IMR-90 (cell line): ENCODE measurements around the gene CREG2. TPM values are rescaled to one million over a fixed set of nuclear protein-coding genes. Genes with fewer than 3 reads are reported as not detected.
A peak's percentile ranks its signal among the peaks of the same experiment; 100 is the strongest.

Experiments used
- ATAC-seq: fragments of 200-7000 bp; cut with Tn5 transposase; 2 replicates; pipeline ENCODE4 v1.9.1; 2020; ENCODE audit warnings: low read depth, mild to moderate bottlenecking, moderate library complexity
- BruUV-seq: library from RNA; stranded (reverse); fragments of 400-500 nt; replicated peaks from 2 replicates; lab custom pipeline; 2021; lab: Mats Ljungman, UMichigan
- CTCF ChIA-PET: fragments of 300-600 bp; formaldehyde crosslinking; extraction: SDS; loops from one replicate; lab custom pipeline; 2021; ENCODE audit warnings: antibody characterized with exemption; lab: Yijun Ruan, JAX
- POLR2A ChIA-PET: fragments of 300-600 bp; sonication (Branson Sonifier 250); formaldehyde crosslinking; loops from one replicate; lab custom pipeline; 2022; ENCODE audit warnings: antibody characterized with exemption; ENCODE audit not compliant: unreplicated experiment; lab: Charles Lee
- DNase-seq: peaks from one replicate; pipeline ENCODE4 v3.0.0; 2013
- H2AFZ ChIP-seq: replicated peaks from 2 replicates; pipeline ENCODE3; 2013; ENCODE audit warnings: low read length, mild to moderate bottlenecking; ENCODE audit not compliant: poor library complexity
- H2AK5ac ChIP-seq: 2 replicates; pipeline ENCODE4 v1.6.1; 2013; ENCODE audit warnings: low read depth, low read length, inconsistent platforms
- H2AK9ac ChIP-seq: replicated peaks from 2 replicates; pipeline ENCODE3; 2013; ENCODE audit warnings: mild to moderate bottlenecking, low read depth, low read length, moderate library complexity; ENCODE audit not compliant: poor library complexity
- H2BK120ac ChIP-seq: 2 replicates; pipeline ENCODE4 v1.6.1; 2013; ENCODE audit warnings: low read depth, low read length, inconsistent platforms
- H2BK15ac ChIP-seq: 3 replicates; pipeline ENCODE4 v1.6.1; 2013; ENCODE audit warnings: low read depth, low read length, inconsistent platforms
- H2BK20ac ChIP-seq: 2 replicates; pipeline ENCODE4 v1.6.1; 2013; ENCODE audit warnings: low read depth, mild to moderate bottlenecking, inconsistent platforms, low read length, moderate library complexity
- H2BK5ac ChIP-seq: 2 replicates; pipeline ENCODE4 v1.6.1; 2013; ENCODE audit warnings: mild to moderate bottlenecking, low read depth, low read length, inconsistent platforms; ENCODE audit not compliant: poor library complexity, severe bottlenecking
- H3K14ac ChIP-seq: replicated peaks from 2 replicates; pipeline ENCODE4 v1.6.1; 2013; ENCODE audit warnings: low read depth, low read length, inconsistent platforms
- H3K18ac ChIP-seq: 2 replicates; pipeline ENCODE4 v1.6.1; 2013; ENCODE audit warnings: low read depth, low read length, control low read depth
- H3K23ac ChIP-seq: 2 replicates; pipeline ENCODE4 v1.6.1; 2013; ENCODE audit warnings: low read depth, low read length, inconsistent platforms
- H3K27ac ChIP-seq: 2 replicates; pipeline ENCODE4 v1.5.1; 2013; ENCODE audit warnings: mild to moderate bottlenecking, control low read depth, low read length; ENCODE audit not compliant: insufficient read depth
- H3K27me3 ChIP-seq: 2 replicates; pipeline ENCODE4 v1.6.1; 2013; ENCODE audit warnings: low read length; ENCODE audit not compliant: control insufficient read depth, insufficient read depth
- H3K36me3 ChIP-seq: 2 replicates; pipeline ENCODE4 v1.6.1; 2013; ENCODE audit warnings: low read length, mixed read lengths; ENCODE audit not compliant: control insufficient read depth, insufficient read depth
- H3K4ac ChIP-seq: 2 replicates; pipeline ENCODE4 v1.6.1; 2013; ENCODE audit warnings: low read depth, low read length, inconsistent platforms
- H3K4me1 ChIP-seq: 2 replicates; pipeline ENCODE4 v1.6.1; 2013; ENCODE audit warnings: low read length, mixed read lengths; ENCODE audit not compliant: control insufficient read depth, insufficient read depth
- H3K4me2 ChIP-seq: 2 replicates; pipeline ENCODE4 v1.6.1; 2013; ENCODE audit warnings: low read depth, mild to moderate bottlenecking, control low read depth, low read length, moderate library complexity
- H3K4me3 ChIP-seq: 2 replicates; pipeline ENCODE4 v1.5.1; 2013; ENCODE audit warnings: low read depth, mild to moderate bottlenecking, control low read depth, low read length, moderate library complexity; ENCODE audit not compliant: insufficient read depth
- H3K56ac ChIP-seq: 2 replicates; pipeline ENCODE4 v1.6.1; 2013; ENCODE audit warnings: low read length, inconsistent platforms; ENCODE audit not compliant: insufficient read depth; ENCODE audit errors: extremely low read depth
- H3K79me1 ChIP-seq, 2 experiments: 2 replicates each; pipeline ENCODE4 v1.6.1; 2013; ENCODE audit warnings: low read length in 2 of 2, inconsistent platforms in 1 of 2, low read depth in 1 of 2
- H3K9ac ChIP-seq: 2 replicates; pipeline ENCODE4 v1.6.1; 2013; ENCODE audit warnings: low read depth, low read length, control low read depth
- H3K9me1 ChIP-seq: 2 replicates; pipeline ENCODE4 v1.6.1; 2013; ENCODE audit warnings: low read length, inconsistent platforms; ENCODE audit not compliant: insufficient read depth
- H3K9me3 ChIP-seq: 2 replicates; pipeline ENCODE4 v1.6.1; 2013; ENCODE audit warnings: low read length; ENCODE audit not compliant: control insufficient read depth, insufficient read depth
- H4K20me1 ChIP-seq: 2 replicates; pipeline ENCODE4 v1.6.1; 2013; ENCODE audit warnings: low read length, inconsistent platforms; ENCODE audit not compliant: insufficient read depth
- H4K5ac ChIP-seq: 2 replicates; pipeline ENCODE4 v1.6.1; 2013; ENCODE audit warnings: mild to moderate bottlenecking, low read depth, low read length, control low read depth
- H4K8ac ChIP-seq, 2 experiments: 2 replicates each; pipeline ENCODE4 v1.6.1; 2013; ENCODE audit warnings: low read depth in 2 of 2, low read length in 2 of 2, control low read depth in 1 of 2, inconsistent platforms in 1 of 2
- H4K91ac ChIP-seq: 2 replicates; pipeline ENCODE4 v1.6.1; 2013; ENCODE audit warnings: low read depth, low read length, inconsistent platforms; ENCODE audit not compliant: insufficient read depth
- BHLHE40 ChIP-seq: fragments of 150-350 bp; IDR thresholded peaks from 2 replicates; pipeline ENCODE4 v1.6.1; 2016; ENCODE audit warnings: mild to moderate bottlenecking, low read depth, low read length
- CHD1 ChIP-seq: IDR thresholded peaks from 2 replicates; pipeline ENCODE4 v1.6.1; 2012; ENCODE audit warnings: low read depth, low read length, improper control_type of control experiment
- CTCF ChIP-seq: conservative IDR thresholded peaks from 2 replicates; pipeline ENCODE4 v1.5.1; 2012; ENCODE audit warnings: mild to moderate bottlenecking, low read depth, low read length, improper control_type of control experiment
- ELK1 ChIP-seq: fragments of 150-350 bp; IDR thresholded peaks from 2 replicates; pipeline ENCODE4 v1.6.1; 2016; ENCODE audit warnings: low read depth, mild to moderate bottlenecking, low read length, moderate library complexity, borderline replicate concordance
- FOS ChIP-seq: fragments of 150-350 bp; IDR thresholded peaks from 2 replicates; pipeline ENCODE4 v1.6.1; 2016; ENCODE audit warnings: low read depth, low read length
- MAFK ChIP-seq: IDR thresholded peaks from 2 replicates; pipeline ENCODE4 v1.6.1; 2012; ENCODE audit warnings: low read depth, low read length, improper control_type of control experiment
- MAZ ChIP-seq: IDR thresholded peaks from 2 replicates; pipeline ENCODE4 v1.6.1; 2012; ENCODE audit warnings: low read depth, mild to moderate bottlenecking, low read length, improper control_type of control experiment, moderate library complexity, borderline replicate concordance
- MXI1 ChIP-seq: IDR thresholded peaks from 2 replicates; pipeline ENCODE4 v1.6.1; 2012; ENCODE audit warnings: low read depth, mild to moderate bottlenecking, low read length, moderate library complexity, borderline replicate concordance
- POLR2A ChIP-seq: IDR thresholded peaks from 2 replicates; pipeline ENCODE4 v1.6.1; 2012; ENCODE audit warnings: mild to moderate bottlenecking, low read depth, low read length
- RAD21 ChIP-seq: IDR thresholded peaks from 2 replicates; pipeline ENCODE4 v1.6.1; 2012; ENCODE audit warnings: low read length, improper control_type of control experiment
- RCOR1 ChIP-seq: IDR thresholded peaks from 2 replicates; pipeline ENCODE4 v1.6.1; 2012; ENCODE audit warnings: mild to moderate bottlenecking, low read length, improper control_type of control experiment; ENCODE audit not compliant: insufficient replicate concordance
- RFX5 ChIP-seq: IDR thresholded peaks from 2 replicates; pipeline ENCODE4 v1.8.0; 2012; ENCODE audit warnings: low read depth, mild to moderate bottlenecking, low read length, moderate library complexity
- SMC3 ChIP-seq: fragments of 150-350 bp; IDR thresholded peaks from 2 replicates; pipeline ENCODE4 v1.6.1; 2016; ENCODE audit warnings: low read depth, mild to moderate bottlenecking, antibody characterized with exemption, low read length, moderate library complexity
- whole genome bisulfite sequencing, 2 experiments: methylation state at CpG; one replicate each; pipeline versions ENCODE4 v1.1.5 to v1.1.7; 2013; ENCODE audit warnings: missing lambda C conversion rate in 2 of 2; ENCODE audit not compliant: insufficient read length in 1 of 2; ENCODE audit errors: extremely low coverage in 2 of 2; 5-methylcytosine and 5-hydroxymethylcytosine counted together
- dilution Hi-C: fragments of 300-500 bp; cut with HindIII; formaldehyde crosslinking; loops from one replicate; pipeline ENCODE4 v1.14.3; 2018; ENCODE audit warnings: low sequenced_read_pairs; ENCODE audit not compliant: unreplicated experiment
- in situ Hi-C: fragments of 300-500 bp; cut with MboI; formaldehyde crosslinking; loops from 3 replicates; pipeline ENCODE4 v1.14.3; 2019; ENCODE audit warnings: low sequenced_read_pairs, inconsistent platforms, mixed read lengths
- intact Hi-C: fragments of 100-400 bp; cut with micrococcal nuclease; formaldehyde crosslinking; loops from 2 replicates; pipeline ENCODE4 v1.10.0; 2022
- polyA plus RNA-seq, 3 experiments: library from polyadenylated mRNA; depleted of rRNA; stranded (reverse); fragments of >200 nt; gene quantifications; 2 replicates each; pipeline ENCODE4 v1.2.3, GENCODE V29; 2012; ENCODE audit warnings: low replicate concordance in 1 of 3
- total RNA-seq: library from RNA; depleted of rRNA; stranded (reverse); fragments of >200 nt; gene quantifications from 2 replicates; pipeline ENCODE4 v1.2.3, GENCODE V29; 2012
- TF ChIP-seq, protein P1 (sequence below): fragments of 150-350 bp; IDR thresholded peaks from 2 replicates; pipeline ENCODE4 v1.6.1; 2017; ENCODE audit warnings: mild to moderate bottlenecking, antibody characterized with exemption, low read length, low read depth

CREG2 gene
- total and polyA plus RNA-seq, 2 of the 4 experiments (the other 2 are of a cell fraction), result 0.17 TPM; not detected in 1

DNA sequence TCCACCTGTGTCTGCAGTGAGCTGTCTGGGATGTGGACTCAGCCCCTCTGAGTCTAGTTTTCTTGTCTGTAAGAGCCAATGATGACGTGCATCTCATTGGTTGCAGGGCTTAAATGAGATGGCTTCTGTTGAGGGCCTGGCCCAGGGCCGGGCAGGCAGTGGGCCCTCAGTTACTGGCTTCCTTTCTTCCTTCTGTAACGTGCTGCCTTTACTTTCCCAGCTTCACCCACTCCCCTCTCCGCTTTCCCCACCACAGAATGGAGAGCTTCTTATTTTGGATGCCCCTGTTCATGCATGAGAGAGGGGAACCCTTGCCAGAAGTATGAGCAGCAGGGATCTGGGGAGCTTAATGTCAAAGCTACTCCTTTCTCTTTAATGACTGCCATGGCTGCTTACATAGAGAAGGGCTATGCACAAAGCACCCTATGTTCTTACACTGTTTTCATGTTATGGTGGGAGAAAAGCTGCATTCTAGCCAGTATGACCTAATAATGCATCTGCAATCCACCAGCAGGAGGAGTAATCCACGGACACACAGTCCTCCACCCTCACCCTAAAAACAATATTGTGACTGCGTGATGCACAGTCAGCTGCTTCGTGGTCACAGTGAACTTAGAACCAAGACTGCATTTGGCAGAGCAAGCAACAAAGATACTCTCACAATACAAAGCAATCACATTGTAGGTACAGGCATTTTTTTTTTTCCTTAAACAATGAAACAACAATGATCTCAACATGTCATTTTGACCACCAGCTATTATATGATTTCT lies 37.2 kb downstream of the CREG2 start:
- Histone ChIP-seq H3K4ac (no peak overlapping the region), H3K9ac (no peak overlapping the region), H3K56ac (no peak overlapping the region), H3K23ac (no peak overlapping the region), H4K5ac (no peak overlapping the region), H3K9me1 (no peaks in the 10 kb centered on the region), H3K4me1 (no peaks in the 10 kb centered on the region), H3K27me3 (no peaks in the 10 kb centered on the region; the same call in 1 of the 2 replicates), H3K4me3 (no peak overlapping the region), H4K91ac (no peak overlapping the region), H3K79me1 (no peaks in the 10 kb centered on the region), H2AK5ac (no peak overlapping the region), H3K14ac (no peak overlapping the region), H4K8ac (no peak overlapping the region), H3K27ac (no peak overlapping the region), H2BK15ac (no peak overlapping the region), H2BK20ac (no peak overlapping the region), H3K4me2 (no peak overlapping the region), H4K20me1 (no peaks in the 10 kb centered on the region), H3K36me3 (no peaks in the 10 kb centered on the region), H2BK120ac (no peak overlapping the region), H2AFZ (no peak overlapping the region), H2BK5ac (no peak overlapping the region), H3K9me3 (no peaks in the 10 kb centered on the region), H2AK9ac (no peak overlapping the region), H3K18ac (no peak overlapping the region)
- ATAC-seq, result peak; percentile 61; the same call in 1 of the 2 replicates
- intact Hi-C loops (no loop called here), in situ Hi-C loops (loop anchor here (10.0 kb wide), 1 partner anchor 485 kb away; no protein-coding TSS in a partner anchor), dilution Hi-C loops (no loop called here)
- ChIA-PET POLR2A (interaction anchor here (0.5 kb wide), 1 partner anchor 12 kb away, joined by 8 read pairs; no protein-coding TSS in a partner anchor), CTCF (interaction anchor here (0.5 to 1.3 kb wide), 7 partner anchors 15 to 434 kb away, joined by 3 to 7 read pairs (median 3); no protein-coding TSS in a partner anchor)
- peak; percentile 65 for DNase-seq
- no TSS peak for BruUV-seq
- 56% methylated on average over 3 of the region's 7 CpGs; no CpG with 5 or more reads in 1 of the 2 experiments for WGBS, 2 experiments
- no peak for TF ChIP-seq MXI1
- TF ChIP-seq MAZ, result no peak
- TF ChIP-seq POLR2A, result no peak
- peak; percentile 43 for TF ChIP-seq CTCF
- TF ChIP-seq, protein P1, sequence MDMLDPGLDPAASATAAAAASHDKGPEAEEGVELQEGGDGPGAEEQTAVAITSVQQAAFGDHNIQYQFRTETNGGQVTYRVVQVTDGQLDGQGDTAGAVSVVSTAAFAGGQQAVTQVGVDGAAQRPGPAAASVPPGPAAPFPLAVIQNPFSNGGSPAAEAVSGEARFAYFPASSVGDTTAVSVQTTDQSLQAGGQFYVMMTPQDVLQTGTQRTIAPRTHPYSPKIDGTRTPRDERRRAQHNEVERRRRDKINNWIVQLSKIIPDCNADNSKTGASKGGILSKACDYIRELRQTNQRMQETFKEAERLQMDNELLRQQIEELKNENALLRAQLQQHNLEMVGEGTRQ, result no peak
- peak; percentile 40 for TF ChIP-seq RAD21
- TF ChIP-seq FOS, result no peak
- no peak for TF ChIP-seq BHLHE40
- TF ChIP-seq SMC3, result peak; percentile 46; the same call in 1 of the 2 replicates
- TF ChIP-seq MAFK, result 0 out of 2 replicates have a peak, but pooled peaks have one; percentile 11
- no peak for TF ChIP-seq RFX5
- no peak for TF ChIP-seq ELK1
- no peak for TF ChIP-seq CHD1
- TF ChIP-seq RCOR1, result no peak
